C1 segment of cervical spinal cord (tissue), 14 donors: Measurements from ENCODE around the gene CYBB.
"Not testable (repeated sequence)": the region's sequence is repeated elsewhere in the genome, so short reads cannot be mapped to it uniquely, and the experiment has no call there.

Experiments
- DNase-seq, 14 donors: peaks; one replicate each; lab custom pipeline; 2025; lab: John Stamatoyannopoulos, UW

The CYBB gene

DNA sequence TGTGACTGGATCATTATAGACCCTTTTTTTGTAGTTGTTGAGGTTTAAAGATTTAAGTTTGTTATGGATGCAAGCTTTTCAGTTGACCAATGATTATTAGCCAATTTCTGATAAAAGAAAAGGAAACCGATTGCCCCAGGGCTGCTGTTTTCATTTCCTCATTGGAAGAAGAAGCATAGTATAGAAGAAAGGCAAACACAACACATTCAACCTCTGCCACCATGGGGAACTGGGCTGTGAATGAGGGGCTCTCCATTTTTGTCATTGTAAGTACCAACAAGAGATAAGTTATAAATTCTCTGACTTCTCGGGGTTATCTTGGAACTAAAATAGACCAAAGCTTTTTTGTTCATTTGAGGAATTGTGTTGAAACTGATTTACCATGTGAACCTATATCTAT, at the start of gene CYBB:
CYBB (plus strand) TSS at position 203 of the 400 bp plus-strand sequence; CDS start at position 222, 19 bp downstream.
- no peak for DNase-seq

DNA sequence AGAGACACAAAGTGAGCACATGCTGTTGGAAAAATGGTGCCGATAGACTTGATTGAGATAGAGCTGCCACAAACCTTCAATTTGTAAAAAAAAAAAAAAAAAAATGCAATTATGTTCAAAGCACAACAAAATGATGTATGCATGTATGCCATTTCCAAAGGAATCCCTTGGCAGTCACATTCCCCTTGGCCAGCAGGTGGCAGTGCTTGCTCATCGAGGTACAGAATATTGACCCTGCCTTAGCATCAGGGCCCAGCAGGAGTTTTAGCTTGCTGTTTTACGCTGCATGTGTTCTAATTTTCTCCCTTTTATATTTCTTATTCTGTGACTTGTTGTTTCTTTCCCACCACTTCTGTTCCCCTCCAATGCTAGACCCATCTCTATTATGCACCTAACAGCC, 34.5 kb upstream of the CYBB start:
- peak in 12 of 14 donors; percentile 1 to 57 (median 20) for DNase-seq

DNA sequence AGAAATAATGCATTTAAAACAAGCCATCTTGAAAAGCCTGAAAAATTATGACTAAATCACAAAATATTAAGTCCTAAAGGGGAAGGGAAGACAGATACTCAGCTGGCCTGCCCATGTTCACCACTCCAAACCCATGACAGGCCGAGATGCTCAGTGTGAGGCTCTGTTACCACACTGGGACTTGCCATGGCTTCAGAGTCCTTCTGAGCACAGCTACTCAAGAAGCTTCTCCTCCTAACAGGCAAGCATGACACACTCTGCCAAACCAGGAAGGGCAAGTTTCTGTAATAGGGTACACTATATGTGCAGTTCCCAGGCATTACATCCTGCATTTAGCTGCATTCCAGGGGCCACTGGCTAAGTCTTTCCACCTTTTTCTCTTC, 34.0 kb upstream of the CYBB start:
- DNase-seq: no peak

DNA sequence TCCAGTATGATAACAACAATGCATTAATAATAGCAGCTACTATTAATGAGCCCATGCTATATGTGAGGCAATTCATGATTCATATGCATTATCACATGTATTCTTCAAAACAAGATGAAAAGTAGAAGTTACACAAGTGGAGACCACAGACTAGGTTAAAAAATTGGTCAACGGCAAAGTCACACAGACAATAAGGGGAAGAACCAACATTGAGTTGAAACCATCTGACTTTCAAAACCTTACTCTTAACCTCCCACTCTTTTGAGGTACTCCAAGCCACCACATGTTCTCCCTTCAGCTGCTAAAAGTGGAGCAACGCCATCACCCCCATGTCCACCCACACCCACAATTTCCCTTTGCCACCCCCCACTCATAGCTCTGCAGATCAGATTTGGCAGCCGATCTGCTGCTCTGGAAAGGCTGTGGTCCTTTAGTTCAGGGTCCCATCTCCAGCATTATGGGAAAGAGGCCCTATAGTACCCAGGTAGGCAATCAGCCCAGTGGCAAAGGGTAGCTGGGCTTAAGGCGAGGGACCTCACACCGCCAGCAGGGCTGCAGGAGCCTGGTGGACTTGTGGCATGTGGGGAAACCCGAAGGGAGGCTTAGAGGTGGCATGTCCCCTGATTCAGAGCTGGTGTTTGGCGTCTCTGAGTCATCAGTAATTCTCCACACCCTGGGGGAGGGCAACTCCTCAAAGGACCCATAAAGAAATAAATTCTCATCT, 33.5 kb upstream of the CYBB start:
- no peak for DNase-seq

DNA sequence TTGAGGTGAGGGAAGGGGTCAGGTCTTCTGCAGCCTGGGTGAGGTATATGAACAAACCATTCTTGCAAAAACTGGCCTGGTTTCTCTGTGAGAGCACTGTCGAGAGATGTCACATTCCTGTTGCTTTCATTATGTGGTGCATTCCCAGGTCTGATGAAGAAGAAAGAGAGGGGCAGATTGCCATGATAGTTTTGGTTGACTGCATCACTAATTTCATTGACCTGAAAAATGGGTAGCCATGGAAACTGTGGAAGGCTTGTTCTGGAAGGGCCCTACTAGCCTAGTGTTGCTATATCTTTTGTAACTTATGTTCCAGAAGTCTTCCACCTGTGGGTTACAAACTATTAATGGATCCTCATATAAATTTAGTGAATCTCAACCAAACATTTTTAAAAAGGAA, 32.9 kb upstream of the CYBB start:
- DNase-seq: peak in 1 of 14 donors; percentile 2

DNA sequence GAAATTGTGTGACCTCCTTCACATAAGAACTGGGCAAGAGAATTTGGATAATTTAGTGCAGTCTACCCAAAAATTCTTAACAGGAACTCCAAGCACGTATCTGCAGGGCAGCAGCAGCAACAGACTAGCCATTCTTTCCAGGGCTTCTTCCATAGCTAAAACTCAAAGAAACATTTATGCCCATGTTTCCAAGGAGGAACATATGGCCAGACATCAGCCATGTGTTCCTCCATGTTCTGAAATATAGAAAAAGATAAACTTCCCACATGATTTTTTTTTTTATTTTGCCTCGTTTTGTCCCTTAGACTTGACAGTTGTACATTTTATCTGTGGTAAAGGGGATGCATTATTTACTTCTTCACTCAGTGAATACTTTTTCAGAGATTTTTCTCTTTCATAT, 27.6 kb upstream of the CYBB start:
- DNase-seq: no peak

DNA sequence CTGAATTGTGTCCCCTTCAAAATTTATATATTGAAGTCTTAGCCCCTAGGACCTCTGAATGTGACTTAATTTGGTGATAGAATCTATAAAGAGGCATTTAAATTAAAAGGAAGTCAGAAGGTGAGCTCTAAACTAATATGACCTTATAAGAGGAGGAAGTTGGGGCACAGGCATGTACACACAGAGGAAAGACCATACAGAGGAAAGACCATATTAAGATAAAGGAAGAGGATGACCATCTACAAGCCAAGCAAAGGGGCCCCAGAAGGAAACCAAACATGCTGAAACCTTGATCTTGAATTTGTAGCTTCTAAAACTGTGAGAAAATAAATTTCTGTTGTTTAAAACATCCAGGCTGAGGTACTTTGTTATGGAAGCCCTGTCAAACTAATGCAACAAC, 26.9 kb upstream of the CYBB start:
- no peak for DNase-seq

DNA sequence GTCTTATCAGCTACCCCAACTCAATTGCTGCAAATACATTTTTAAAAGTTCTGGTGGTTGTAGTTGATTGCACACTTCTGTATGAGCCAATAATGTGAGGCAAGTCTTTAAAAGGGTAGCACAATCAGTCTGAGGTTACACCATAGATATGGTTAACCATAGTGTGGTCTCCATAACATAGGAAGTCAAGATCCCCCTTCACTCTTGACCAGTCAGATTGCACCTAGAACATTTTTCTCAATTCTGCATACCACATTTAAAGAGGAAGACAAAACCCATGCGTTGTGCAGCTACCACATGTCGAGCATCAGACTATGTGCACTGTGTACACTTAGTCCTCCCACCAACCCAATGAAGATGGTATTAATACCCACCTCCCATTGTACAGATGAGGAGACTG, 26.5 kb upstream of the CYBB start:
- no peak for DNase-seq

DNA sequence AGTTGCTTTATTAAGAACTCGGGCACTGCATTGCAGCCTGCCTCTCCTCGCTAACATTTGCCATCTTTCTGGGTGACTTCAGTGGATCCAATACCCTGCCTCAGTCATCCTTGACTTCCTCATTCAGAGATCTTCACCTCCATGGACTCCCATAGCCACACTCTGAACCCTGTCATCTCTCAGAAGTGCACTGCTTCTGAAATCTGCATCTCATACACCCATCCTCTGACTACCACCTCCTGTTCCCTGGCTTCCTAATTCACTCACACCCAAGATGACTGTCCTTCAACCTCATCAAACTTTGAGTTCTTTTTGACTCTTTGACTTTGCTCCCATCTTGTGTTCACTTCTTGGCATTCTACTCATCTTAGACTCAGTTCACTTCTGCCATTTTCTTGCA, 25.3 kb upstream of the CYBB start:
- no peak for DNase-seq

DNA sequence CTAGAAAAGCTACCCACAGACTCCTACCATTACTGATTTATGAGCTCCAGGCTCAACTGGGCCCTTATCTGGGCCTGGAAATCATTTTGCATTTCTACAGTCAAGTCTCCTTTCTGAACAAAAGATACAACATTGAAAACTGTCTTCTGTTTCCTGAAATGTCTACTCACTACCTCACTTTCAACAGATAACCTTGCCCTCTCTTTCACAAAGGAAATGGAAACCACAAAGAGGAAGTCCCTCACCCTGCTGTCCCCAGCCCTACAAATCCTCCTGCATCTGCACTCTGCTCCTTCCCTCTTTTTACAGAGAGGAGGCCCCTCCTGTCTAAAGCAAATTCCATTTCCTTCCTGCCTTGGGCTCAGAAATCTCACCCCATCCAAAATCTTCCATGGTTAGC, 24.8 kb upstream of the CYBB start:
- peak in 1 of 14 donors; percentile 8 for DNase-seq

DNA sequence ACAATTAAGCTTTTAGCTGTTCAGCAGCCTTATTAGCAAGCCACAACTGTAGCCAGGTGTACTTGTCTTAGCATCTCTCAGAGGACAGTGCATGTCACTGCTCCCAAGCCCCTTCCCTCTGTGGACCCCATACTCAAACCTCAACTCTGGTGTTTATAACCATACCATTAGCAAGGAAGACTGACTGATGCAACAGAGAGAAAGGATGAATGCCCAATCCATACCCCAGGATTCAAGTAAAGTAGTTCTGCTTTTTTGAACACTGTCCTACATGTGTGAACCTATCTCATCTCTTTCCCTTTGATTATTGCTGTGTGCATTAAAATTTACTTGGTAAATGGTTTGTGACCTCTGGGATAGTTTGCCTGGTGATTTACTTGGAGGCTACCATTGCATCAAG, 22.8 kb upstream of the CYBB start:
- no peak for DNase-seq

DNA sequence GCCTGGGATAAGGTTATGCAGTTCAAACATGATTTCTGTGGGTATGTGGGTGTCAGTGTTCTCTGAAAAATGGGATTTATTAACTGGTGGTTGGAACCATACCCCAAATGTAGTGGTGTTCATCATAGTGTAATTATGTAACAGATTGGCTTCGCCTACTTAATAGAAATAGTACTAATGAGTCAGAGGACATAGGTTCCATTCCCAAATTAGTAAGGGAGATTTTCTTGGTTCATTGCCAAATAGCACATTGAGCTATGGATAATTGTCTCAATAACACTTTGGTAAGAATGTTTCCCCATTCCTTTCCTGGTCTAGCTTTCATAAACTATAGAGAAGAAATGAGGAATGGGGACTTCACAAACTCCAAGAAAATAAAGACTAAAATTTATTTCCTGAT, 20.5 kb upstream of the CYBB start:
- DNase-seq: no peak

DNA sequence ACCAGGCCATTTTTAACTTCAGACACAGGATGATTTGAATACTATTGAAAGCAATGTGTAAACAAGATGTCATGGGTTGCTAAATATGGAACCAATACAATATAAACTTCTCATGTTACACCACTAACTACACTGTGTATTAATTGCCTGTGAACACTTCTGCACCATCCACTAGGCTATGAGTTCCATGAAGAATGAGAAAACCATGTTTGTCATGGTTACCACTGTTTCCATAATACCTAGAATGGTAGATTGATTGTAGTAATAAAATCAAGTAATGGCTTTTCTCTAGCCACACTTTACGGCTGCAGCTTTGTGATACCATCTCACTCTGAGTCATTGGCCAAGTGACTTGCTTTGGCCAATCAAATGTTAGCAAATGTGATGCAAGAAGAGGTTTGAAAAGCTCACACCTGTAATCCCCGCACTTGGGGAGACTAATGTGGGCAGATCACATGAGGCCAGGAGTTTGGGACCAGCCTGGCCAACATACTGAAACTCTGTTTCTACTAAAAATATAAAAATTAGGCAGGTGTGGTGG, 19.9 kb upstream of the CYBB start:
- no peak for DNase-seq

DNA sequence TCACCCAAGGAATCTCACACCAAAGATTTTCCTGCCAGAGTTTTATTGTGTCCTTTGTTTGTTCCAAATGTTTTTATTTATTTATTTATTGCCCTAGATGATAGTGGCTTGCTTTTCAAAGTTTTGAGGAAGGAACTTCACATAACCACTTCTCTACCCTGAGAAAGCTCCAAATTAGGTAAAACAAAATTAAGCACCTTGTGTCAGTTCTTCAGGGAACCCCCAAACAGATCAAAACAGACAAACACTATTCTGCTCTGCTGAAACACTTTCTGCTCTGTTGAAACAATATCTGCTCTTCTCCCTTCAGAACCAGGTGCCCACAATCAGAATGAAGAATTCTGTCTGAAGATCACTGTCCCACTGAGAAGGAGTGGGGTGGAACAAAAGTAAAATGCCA, 16.5 kb upstream of the CYBB start:
- no peak for DNase-seq

DNA sequence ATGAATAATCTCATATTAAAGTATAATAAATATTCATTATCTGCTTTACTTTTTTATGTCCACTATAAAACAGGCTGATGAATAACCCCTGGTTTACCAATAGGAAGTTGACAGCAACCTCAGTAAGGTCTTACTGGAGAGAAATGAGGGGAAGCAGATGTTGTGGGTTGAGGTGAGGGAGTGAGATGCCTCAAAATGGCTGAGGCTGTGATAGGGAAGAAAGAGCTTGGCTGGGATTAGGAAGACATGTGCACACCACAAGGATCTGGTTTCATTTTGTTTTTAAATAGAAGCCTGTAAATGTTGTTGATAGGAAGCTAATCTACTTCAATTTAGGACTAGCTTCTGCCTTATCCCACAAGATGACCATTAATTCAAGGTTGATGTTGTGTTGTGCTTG, 14.4 kb upstream of the CYBB start:
- no peak for DNase-seq

DNA sequence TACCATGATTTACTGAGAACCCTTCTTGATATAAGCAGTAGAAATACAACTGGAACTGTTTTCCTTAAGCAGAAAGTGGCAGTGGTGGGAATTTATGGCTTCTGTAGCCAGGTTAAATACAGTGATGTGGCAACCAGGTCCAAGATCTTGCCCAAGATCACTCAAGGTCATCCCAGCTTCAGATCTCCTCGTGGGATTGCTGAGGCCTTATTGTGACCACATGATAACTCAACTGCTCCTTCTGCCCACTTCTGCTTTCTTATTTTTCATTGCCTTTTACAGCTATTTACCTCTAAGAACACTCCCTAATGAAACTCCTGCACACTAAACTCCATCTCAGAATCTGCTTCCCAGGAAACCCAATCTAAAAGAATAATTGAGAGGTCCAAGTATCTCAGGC, 12.4 kb upstream of the CYBB start:
- no peak for DNase-seq

DNA sequence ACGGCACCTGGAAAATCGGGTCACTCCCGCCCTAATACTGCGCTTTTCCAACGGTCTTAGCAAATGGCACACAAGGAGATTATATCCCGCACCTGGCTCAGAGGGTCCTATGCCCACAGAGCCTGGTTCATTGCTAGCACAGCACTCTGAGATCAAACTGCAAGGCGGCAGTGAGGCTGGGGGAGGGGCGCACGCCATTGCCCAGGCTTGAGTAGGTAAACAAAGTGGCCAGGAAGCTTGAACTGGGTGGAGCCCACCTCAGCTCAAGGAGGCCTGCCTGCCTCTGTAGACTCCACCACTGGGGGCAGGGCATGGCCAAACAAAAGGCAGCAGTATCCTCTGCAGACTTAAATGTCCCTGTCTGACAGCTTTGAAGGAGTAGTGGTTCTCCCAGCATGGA, 11.0 kb upstream of the CYBB start:
- DNase-seq: not testable (repeated sequence)

DNA sequence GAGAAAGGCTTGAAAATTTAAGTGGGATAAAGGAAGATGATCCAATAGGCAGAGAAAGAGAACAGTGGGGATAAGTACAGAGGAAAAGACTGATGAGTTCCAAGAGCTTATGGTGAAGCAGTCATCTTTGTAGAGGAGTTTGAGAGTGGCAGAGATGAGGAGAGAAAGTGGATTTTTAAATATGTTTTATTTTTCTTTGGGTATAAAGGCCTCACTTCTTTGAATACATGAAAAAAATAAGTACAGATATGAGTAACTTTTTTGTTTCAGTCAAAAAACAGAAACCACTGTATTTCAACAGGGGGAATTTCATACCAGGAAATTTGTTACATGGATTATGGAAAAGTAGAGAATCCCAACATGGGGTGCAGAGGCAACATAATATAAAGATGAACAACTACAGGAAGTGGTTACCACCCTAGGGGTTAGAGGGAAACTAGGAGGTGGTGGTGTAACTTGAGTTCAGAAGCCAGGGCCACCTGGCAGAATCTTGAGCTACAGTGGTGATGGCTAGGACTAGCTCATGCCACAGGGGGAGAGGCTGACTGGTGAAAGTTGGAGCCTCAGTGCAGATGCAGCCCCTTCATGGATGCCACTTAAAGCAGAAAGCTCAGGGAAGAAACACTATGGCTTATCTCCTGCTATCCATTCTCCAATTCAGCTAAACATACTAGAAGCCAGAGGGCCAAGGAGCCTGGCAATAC, 3.4 kb upstream of the CYBB start:
- DNase-seq: no peak

DNA sequence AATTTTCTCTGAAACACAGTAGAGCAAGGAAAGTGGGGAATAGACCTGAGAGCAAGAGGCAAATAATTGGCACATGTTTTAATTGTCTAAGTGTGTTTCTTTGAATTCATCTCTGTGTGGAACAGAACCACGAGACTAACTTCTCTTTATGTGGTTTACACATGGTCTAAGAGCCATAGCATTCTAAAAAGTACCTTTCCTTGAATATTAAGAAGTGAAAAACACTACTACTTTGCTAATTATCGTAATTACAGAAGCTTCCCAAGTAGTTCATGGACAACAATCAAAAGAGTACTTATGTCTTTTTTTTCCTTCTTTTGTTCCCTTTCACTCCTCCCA, 2.9 kb upstream of the CYBB start:
- no peak for DNase-seq

DNA sequence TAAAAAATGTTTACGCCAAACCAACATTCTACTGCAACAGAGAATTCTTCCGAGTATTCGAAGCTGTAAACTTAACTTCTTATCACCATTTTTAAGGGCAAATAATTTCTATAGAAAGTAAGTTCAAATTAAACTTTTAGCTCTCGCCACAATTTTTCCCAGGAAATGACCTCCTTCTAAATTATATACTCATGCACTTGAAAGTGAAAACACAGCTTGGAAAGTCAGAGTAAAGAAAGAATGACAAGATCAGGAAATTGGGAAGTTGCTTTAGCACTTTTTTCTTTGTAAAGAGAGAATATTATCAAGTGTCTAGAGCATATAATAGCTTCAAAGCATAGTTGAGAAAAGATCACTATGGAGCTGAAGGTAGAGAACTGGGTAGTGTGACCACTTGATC, 1.2 kb downstream of the CYBB start:
- no peak for DNase-seq

DNA sequence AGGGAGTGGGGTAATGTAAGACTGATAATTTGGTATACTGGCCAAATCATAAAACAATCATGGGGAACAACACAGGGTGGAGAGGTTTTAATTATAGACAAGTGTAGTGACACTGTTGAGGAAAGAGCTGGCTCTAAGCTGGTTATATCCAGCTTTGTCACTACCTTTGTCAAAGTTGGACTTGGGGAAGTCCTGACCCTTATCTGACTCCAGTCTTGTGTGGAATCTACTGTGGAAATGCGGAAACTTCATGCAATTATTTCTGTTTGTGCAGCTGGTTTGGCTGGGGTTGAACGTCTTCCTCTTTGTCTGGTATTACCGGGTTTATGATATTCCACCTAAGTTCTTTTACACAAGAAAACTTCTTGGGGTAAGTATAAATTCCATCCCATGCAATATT, 2.0 kb downstream of the CYBB start:
- no peak for DNase-seq

DNA sequence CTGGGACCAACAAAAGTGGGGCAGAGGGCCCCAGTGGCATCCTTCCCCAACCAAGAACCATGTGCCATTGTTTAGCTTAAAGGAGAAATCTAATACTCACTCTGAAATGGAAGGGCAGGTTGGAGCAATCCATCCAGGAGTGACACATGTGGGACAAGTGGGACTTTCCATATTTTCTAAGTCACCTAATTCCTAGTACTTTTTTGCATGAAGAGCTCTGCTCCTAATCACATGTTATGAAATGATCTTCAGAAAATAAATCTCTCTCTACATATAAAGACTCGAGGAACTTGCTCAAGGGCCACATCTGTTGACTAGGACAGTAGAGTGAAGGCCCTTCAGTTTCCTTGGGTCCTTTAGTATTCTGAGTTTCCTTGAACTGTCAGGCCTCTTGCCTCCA, 2.5 kb downstream of the CYBB start:
- DNase-seq: no peak

DNA sequence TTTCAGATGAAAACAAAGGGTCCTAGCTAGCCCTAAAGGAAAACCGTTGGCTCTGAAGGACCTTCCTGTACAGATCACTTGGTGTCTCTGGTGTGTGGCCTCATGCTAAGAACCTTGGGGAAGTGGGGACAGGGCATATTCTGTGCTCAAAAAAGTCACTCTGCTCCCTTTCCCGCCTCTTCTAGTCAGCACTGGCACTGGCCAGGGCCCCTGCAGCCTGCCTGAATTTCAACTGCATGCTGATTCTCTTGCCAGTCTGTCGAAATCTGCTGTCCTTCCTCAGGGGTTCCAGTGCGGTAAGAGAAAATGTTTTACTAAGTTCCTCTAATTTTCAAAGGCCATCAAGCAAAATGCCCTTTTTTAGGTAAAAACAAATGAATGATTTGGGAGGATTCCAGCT, 3.4 kb downstream of the CYBB start:
- DNase-seq: peak in 2 of 14 donors; percentile 1 to 10
